Esophagus squamous epithelium (tissue), 4 donors: Measurements from ENCODE around the gene ARAP3.

Experiments used
- CTCF ChIP-seq, 6 experiments: fragments of 450-650 bp in 4 of 6; fragments of 200-600 bp in 2 of 6; sonication (generic) in 2 of 6; IDR thresholded peaks; one replicate each; pipeline ENCODE4 v1.5.1; 2016 to 2019; ENCODE audit warnings: antibody characterized with exemption in 6 of 6, mild to moderate bottlenecking in 4 of 6, moderate library complexity in 4 of 6
- POLR2A ChIP-seq, 4 donors: fragments of 450-650 bp; IDR thresholded peaks; one replicate each; pipeline ENCODE4 v1.6.1; 2017; ENCODE audit warnings: antibody characterized with exemption in 4 of 4, mild to moderate bottlenecking in 4 of 4, moderate library complexity in 3 of 4

DNA sequence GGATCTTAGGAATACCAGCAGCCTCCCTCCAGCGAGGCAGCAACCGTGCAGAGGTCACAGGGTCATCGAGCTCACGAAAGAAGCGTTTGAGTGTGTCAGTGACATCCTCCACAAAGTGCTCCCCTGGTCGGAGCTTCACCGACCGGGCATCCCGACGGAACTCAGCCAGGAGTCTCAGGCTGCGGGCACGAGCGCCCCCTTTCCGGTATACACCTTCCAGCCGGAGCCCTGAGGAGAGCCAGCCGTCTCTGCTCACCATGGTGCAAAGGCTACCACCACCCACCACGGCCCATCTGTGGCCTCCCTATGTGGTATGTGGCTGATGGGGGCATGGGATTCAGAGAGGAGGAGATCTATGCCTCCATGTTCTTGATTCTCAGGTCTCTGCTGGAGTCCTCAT is 20.0 kb downstream of the ARAP3 start:
- TF ChIP-seq CTCF (IDR thresholded peaks at IDR 0.05) (no peak), POLR2A (IDR thresholded peaks at IDR 0.05) (no peak)
